Measurements from ENCODE around the gene FHIT. TPM values are rescaled to one million over a fixed set of nuclear protein-coding genes. Genes with fewer than 3 reads are reported as not detected.

The FHIT gene
- total and polyA plus RNA-seq, 2 of the 4 experiments (the other 2 are of a cell fraction), result 0.07 TPM; not detected in 1

GRCh38 chr3:59733041-59733809, 1518.0 kb downstream of the FHIT start:
- Histone ChIP-seq H4K5ac (ENCODE audit: low read depth, low read length) (no peak overlapping the region), H2AFZ (replicated peaks; ENCODE audit: low read length, poor library complexity) (no peak overlapping the region), H3K4me1 (ENCODE audit: control insufficient read depth, insufficient read depth, low read length) (no peaks in the 10 kb centered on the region), H3K9me3 (ENCODE audit: control insufficient read depth, insufficient read depth, low read length) (no peaks in the 10 kb centered on the region), H2BK20ac (ENCODE audit: low read depth, low read length) (no peak overlapping the region), H2AK5ac (ENCODE audit: low read depth, low read length) (no peak overlapping the region), H3K79me1 (ENCODE audit: low read depth in 1 of 2, low read length in 2 of 2) (no peaks in the 10 kb centered on the region), H3K4me2 (ENCODE audit: low read depth, low read length) (no peak overlapping the region), H4K91ac (ENCODE audit: insufficient read depth, low read depth, low read length) (no peak overlapping the region), H3K23ac (ENCODE audit: low read depth, low read length) (no peak overlapping the region; the same call in 1 of the 2 replicates), H2AK9ac (replicated peaks; ENCODE audit: low read depth, low read length, poor library complexity) (no peak overlapping the region), H3K4me3 (ENCODE audit: insufficient read depth, low read depth, low read length) (no peak overlapping the region), H2BK5ac (ENCODE audit: low read depth, low read length, poor library complexity, severe bottlenecking) (no peak overlapping the region), H3K27ac (ENCODE audit: insufficient read depth, low read length) (no peak overlapping the region), H2BK120ac (ENCODE audit: low read depth, low read length) (no peak overlapping the region), H3K36me3 (ENCODE audit: control insufficient read depth, insufficient read depth, low read length) (no peaks in the 10 kb centered on the region), H4K8ac (ENCODE audit: low read depth in 2 of 2, low read length in 2 of 2) (no peak overlapping the region), H3K27me3 (ENCODE audit: control insufficient read depth, insufficient read depth, low read length) (peaks cover 2% of the 10 kb centered on the region), H3K9me1 (ENCODE audit: insufficient read depth, low read length) (no peaks in the 10 kb centered on the region), H3K4ac (ENCODE audit: low read depth, low read length) (no peak overlapping the region), H2BK15ac (ENCODE audit: low read depth, low read length) (no peak overlapping the region), H3K9ac (ENCODE audit: low read depth, low read length) (no peak overlapping the region), H3K18ac (ENCODE audit: low read depth, low read length) (no peak overlapping the region), H4K20me1 (ENCODE audit: insufficient read depth, low read length) (no peaks in the 10 kb centered on the region), H3K56ac (ENCODE audit: extremely low read depth, insufficient read depth, low read length) (no peak overlapping the region), H3K14ac (replicated peaks; ENCODE audit: low read depth, low read length) (no peak overlapping the region)
- ChIA-PET CTCF (interaction anchor here (0.6 kb wide), 1 partner anchor 185 kb away, joined by 8 read pairs; no protein-coding TSS in a partner anchor), POLR2A (ENCODE audit: unreplicated experiment) (no interaction called here)
- ATAC-seq (ENCODE audit: low read depth), result no peak
- no peak for DNase-seq
- 57% methylated on average over 1 of the region's 6 CpGs; no CpG with 5 or more reads in 1 of the 2 experiments for whole genome bisulfite sequencing, 2 experiments (ENCODE audit: extremely low coverage in 2 of 2, insufficient read length in 1 of 2)
- in situ Hi-C loops (cut with MboI; ENCODE audit: low sequenced_read_pairs) (no loop called here), intact Hi-C loops (cut with micrococcal nuclease) (no loop called here), dilution Hi-C loops (cut with HindIII; ENCODE audit: low sequenced_read_pairs, unreplicated experiment) (no loop called here)
- no TSS peak for BruUV-seq (replicated peaks)
- TF ChIP-seq MAZ (IDR thresholded peaks at IDR 0.05; ENCODE audit: borderline replicate concordance, low read depth, low read length) (no peak), CEBPB (IDR thresholded peaks at IDR 0.05; ENCODE audit: low read depth, low read length) (no peak), BHLHE40 (IDR thresholded peaks at IDR 0.05; ENCODE audit: low read depth, low read length) (no peak), MXI1 (IDR thresholded peaks at IDR 0.05; ENCODE audit: borderline replicate concordance, low read depth, low read length) (no peak), CHD1 (IDR thresholded peaks at IDR 0.05; ENCODE audit: low read depth, low read length) (no peak), FOS (IDR thresholded peaks at IDR 0.05; ENCODE audit: low read depth, low read length) (no peak), RFX5 (IDR thresholded peaks at IDR 0.05; ENCODE audit: low read depth, low read length) (no peak), RAD21 (IDR thresholded peaks at IDR 0.05; ENCODE audit: low read length) (no peak), POLR2A (IDR thresholded peaks at IDR 0.05; ENCODE audit: low read depth, low read length) (no peak), RCOR1 (IDR thresholded peaks at IDR 0.05; ENCODE audit: insufficient replicate concordance, low read length) (no peak), MAFK (IDR thresholded peaks at IDR 0.05; ENCODE audit: low read depth, low read length) (no peak), CTCF (conservative IDR thresholded peaks at IDR 0.05; ENCODE audit: low read depth, low read length) (no peak), SMC3 (IDR thresholded peaks at IDR 0.05; ENCODE audit: low read depth, low read length) (no peak), NFE2L2 (IDR thresholded peaks at IDR 0.05; ENCODE audit: low read depth, low read length) (no peak)
- TF ChIP-seq, protein P1, sequence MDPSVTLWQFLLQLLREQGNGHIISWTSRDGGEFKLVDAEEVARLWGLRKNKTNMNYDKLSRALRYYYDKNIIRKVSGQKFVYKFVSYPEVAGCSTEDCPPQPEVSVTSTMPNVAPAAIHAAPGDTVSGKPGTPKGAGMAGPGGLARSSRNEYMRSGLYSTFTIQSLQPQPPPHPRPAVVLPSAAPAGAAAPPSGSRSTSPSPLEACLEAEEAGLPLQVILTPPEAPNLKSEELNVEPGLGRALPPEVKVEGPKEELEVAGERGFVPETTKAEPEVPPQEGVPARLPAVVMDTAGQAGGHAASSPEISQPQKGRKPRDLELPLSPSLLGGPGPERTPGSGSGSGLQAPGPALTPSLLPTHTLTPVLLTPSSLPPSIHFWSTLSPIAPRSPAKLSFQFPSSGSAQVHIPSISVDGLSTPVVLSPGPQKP (IDR thresholded peaks at IDR 0.05; ENCODE audit: borderline replicate concordance, low read depth, low read length), result no peak
- TF ChIP-seq, protein P2, sequence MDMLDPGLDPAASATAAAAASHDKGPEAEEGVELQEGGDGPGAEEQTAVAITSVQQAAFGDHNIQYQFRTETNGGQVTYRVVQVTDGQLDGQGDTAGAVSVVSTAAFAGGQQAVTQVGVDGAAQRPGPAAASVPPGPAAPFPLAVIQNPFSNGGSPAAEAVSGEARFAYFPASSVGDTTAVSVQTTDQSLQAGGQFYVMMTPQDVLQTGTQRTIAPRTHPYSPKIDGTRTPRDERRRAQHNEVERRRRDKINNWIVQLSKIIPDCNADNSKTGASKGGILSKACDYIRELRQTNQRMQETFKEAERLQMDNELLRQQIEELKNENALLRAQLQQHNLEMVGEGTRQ (IDR thresholded peaks at IDR 0.05; ENCODE audit: low read depth, low read length), result no peak
